CD4-positive, alpha-beta T cell treated with Interleukin-17A for 4 hours (primary cell): ENCODE measurements around the gene PDE7B.
"Not testable (repeated sequence)": the region's sequence is repeated elsewhere in the genome, so short reads cannot be mapped to it uniquely, and the experiment has no call there.

ENCODE experiments used
- DNase-seq: peaks from one replicate; pipeline ENCODE4 v3.0.0-alpha.2; 2020; ENCODE audit warnings: mixed read lengths

PDE7B gene

DNA sequence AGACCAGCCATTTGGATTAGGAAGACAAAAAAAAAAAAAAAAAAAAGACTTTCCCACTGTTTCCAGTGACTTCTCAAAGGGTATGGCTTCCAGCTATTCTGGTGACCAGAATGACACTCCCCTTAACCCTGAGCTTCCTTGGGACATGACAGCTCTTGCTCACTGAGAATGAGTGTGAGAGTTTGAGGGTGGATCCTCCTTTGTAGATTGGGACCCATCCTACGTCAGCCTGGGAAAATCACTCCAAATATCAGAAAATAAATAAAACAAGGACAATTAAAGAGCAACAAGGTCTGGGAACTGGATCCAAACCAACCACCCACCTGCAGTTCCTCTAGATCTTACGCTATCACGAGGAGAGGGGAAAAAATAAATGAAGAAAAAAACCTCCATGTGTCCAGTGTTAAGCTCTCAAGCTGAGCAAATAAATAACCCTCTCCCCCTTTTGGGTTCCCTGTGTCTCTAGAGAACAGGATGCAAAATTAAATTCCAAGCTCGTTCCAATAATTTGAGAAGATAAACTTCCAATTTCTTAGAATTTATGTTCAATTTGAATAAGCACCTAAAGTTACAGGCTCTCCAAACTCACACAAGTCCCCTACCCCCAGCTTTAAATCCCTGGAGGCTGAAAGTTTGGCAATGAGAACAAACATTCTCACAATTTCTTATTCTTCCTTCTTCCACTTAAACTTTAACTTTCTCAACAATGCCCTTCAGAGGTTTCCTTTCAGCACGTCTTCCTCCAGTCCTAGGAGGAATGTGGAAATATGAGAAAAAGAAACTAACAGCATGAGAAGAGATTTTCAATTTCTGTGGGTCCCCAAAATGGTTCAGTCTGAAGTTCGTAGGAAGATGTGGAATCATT lies 228.4 kb downstream of the PDE7B start:
- DNase-seq, result no peak

DNA sequence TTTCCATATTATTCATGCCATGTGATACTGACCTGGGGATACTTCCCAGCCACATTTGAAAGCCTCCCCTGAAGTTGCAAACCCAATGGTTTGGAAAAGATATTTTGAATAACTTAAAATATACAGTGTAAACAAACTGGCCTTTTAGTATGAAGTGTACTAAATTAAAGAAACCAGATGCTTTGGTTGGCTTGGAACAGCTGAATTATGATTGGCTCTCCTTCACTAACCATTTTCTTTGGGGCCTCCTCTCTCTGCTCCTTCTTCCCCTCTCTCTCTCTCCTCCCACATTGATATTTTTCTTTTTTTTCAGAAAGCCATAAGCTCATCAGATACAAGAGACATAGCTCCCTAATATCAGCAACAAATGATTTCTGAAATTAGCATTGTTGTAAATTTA lies 232.0 kb downstream of the PDE7B start:
- no peak for DNase-seq

DNA sequence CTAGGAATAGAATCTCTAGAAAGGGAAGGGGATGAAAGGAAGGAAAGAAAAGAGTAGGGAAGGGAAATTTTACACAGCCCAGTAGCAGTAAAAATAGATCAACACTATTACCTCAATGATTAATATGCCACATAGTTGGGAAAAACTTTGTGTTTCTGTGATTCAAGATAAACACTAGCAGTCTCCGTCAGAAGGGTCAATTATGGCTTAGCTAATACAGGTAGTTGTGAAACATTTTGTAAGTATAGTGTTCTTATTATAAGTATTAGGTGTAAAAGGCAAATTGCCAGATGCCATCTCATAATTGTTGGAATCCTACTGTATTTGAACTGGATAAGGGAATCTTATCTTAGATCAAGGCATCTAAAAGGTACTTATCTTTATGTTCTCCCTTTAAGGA lies 232.9 kb downstream of the PDE7B start:
- no peak for DNase-seq

DNA sequence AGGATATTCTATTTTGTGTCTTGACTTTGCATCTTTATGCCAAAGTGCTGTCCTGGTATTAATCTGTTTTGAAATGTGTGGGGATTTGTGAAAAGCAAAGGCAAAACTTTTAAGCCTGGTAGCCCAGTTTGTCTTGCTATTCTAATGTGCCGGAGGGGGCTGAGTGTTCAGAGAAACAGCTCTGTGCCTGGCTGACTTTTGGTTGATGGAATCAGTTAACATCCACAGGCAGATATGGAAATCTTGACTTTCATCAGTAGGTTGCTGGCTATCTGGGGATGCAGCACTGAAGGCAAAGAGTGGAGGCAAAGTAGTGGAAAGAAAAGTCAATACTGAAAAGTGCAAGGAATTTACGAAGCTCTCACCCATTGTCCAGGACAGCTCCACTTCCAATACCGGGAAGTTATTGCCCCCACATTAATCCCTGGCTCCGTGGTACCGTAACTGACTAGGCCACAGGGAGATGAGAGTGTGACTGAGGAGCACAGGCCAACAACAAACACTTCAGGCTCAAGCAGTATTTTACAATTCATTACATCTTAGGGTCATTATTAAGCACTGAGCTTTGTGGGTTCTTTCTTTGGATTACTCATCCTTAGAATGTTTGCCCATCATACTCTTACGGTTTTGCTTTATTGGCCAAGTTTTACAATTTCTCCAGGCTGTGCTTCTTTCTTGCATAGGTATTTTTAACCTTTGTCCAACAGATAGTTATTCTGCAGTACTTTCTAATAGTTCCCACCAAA lies 234.0 kb downstream of the PDE7B start:
- no peak for DNase-seq

DNA sequence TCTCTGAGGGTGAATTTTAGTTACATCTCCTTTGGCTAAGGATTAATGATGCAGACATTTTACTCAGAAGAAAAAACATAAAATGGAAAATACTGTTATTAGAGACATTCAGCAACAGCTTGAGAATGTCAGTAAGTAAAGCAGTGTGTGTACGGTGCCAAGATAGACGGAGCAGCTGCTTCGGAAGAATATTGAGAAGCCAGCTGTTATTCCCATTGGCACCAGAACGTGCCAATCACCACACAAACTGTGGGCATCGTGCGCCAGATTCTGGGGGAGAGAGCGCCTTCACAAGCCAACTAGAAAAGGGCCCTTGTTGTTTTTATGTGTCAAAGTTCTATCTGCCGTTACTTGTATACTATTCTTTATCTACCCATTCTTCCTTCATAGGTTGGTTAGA lies 235.2 kb downstream of the PDE7B start:
- no peak for DNase-seq

DNA sequence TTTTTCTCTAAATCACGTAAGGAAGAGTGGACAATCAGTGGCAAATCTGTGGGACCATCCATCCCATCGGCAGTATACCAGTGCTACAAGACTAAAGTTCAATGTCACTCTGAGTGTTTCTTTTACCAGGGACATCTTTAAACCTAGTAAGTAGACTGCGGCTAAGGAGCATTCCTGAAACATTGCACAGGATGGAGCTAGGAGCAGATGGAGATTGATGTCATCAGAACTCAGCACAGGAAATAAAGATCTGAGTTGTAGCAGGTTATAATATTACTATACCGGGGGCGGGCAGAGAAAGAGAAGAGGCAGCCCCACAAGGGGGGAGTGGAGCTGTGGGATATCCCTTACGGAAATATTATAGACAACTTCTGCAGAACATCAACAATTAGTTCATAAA lies 236.5 kb downstream of the PDE7B start:
- no peak for DNase-seq

DNA sequence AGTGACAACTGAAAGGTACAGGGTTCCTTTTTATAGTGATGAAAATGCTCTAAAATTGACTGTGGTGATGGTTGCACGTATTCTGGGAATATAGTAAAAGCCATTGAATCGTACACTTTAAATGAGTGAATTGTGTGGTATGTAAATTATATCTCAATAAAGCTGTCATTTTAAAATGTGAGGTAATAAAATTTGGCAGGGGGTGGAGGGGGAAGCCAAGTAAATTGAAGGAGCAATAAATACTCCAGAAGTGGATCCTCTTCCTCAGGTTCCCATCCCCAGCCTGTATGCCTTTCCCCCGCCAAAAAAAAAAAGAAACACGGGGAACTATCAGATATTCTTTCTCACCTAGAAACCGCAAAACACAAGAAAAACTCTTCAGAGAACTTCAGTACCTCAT lies 237.2 kb downstream of the PDE7B start:
- no peak for DNase-seq

DNA sequence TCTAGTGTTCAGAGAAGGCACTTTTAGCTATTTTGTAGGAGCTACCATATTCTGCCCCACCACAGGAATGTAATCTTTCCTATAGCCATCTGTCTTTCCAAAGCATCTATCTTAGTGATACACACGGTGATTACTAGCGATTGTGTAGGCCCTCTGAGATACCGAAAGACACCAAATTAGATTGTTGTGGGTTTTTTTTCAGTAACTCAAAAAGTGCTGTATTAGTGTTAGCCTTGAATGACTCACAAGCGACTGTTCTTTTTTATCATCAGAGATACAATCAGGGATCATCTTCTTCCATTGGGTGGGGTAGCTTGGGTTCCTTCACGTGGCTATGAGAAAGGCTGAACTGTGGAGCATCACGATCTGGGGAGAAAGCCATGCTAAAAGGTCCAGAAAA lies 238.4 kb downstream of the PDE7B start:
- no peak for DNase-seq

DNA sequence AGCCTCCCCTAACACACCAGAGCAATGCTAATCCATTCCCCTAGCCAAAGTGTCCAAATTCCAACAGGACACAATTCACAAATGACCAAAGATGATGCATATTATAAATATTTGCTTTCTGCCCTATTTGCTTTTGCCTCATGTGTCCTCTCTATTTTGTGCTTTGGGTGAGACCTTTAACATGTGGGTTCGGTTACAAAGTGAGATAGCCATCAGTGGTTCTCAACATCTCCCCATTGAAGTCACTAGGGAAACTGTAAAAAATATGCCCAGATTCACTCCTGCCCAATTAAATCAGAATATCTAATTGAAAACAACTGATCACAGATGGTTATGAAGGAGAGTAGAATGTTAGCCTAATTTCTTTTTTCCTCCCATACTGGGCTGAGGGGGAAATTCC lies 239.4 kb downstream of the PDE7B start:
- DNase-seq, result no peak

DNA sequence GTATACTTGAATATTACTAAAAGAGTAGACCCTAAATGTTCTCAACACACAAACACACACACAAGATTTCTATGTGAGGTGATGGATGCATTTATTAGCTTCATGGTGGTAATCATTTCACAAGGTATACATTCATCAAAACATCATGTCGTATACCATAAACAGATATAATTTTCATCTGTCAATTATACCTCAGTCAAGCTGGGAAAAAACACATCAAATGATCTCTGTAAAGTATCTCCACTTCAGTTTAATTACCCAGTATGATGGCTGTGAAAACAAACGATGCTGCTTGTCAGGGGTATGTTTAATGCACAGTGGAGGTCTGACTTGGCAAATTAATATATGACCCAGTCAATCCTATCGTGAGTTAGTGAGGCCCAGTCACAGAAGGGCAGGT lies 241.4 kb downstream of the PDE7B start:
- no peak for DNase-seq

DNA sequence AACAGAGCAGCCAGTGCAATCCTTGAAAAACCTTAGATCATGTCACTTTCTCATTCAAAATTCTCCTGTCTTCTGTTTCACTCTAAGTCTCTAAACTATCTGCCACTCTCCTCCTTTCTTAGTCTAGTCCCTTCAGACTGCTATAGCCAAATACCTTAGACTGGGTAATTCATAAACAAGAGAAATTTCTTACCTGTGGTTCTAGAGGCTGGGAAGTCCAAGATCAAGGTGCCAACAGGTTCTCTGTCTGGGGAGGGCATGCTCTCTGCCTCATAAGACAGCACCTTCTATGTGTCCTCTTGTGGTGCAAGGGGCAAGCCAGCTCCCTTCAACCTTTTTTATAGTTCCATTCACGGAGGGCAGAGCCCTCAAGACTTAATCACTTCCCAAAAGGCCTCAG lies 242.3 kb downstream of the PDE7B start:
- DNase-seq, result no peak

DNA sequence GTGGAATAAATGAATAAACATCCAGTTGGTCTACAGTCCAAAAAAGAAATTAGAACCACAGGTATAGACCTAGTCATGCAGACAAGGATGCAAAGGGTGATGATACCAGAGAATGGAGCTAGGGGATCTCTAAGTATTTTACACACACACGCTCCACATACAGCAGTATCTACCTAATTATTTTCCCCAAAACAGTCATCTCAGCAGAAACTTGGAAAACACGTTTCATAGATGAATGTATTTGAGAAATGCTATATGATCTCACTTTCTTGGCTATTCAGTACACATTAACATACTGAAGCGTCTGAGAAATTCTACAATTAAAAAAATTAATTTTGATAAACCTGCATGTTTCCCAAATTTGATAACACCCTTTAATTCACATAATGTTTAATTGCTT lies 243.3 kb downstream of the PDE7B start:
- no peak for DNase-seq

DNA sequence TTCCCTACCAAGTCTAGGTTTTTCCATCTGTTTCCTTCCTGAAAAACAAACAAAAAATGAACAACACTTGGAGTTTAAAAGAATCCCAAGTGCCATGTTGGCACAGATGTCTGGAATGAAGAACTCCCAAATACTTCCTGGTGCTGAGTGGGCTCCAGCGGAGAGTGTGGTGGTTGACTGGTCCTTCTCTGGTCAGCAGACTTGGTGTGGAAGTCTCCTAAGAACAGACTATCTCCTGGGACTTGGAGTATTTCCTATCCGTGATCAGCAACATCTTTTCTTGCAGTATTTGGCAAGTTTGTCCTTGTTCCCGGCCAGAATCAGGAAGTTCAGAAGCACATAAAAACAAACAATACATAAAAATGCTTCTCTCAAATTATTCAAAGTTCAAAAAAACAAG lies 244.5 kb downstream of the PDE7B start:
- no peak for DNase-seq

DNA sequence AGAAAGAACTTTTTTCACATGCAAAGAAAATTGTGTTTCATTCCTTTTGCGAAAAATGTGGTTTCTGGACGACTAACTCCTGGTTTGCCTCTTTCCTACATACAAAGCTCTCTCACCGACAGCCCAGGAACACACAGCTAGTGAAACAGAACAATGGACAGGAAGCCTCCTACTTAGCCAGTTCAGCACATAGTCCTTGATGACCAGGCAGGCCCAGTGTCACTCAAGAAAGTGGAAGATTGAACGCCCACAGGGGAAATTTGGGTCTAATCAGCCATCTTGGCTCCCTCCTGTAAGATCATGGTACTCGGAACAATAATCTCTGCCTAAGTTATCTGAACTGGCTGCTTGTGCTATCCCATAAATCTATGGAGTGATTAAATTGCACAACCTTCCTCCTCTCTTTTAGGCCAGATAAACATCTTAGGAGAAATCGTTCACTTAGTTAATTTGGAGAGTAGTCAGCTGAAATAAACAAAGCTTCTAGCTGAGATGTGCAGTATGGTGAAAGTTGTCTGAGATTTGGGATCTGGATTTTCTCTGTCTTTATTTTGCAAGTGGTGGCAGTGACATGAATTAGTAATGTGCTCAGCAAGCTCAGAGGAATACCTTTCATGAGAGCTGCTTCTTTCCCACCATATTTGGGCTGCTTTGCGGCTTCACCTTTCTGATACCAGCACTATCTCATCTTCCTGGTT lies 251.6 kb downstream of the PDE7B start:
- no peak for DNase-seq

DNA sequence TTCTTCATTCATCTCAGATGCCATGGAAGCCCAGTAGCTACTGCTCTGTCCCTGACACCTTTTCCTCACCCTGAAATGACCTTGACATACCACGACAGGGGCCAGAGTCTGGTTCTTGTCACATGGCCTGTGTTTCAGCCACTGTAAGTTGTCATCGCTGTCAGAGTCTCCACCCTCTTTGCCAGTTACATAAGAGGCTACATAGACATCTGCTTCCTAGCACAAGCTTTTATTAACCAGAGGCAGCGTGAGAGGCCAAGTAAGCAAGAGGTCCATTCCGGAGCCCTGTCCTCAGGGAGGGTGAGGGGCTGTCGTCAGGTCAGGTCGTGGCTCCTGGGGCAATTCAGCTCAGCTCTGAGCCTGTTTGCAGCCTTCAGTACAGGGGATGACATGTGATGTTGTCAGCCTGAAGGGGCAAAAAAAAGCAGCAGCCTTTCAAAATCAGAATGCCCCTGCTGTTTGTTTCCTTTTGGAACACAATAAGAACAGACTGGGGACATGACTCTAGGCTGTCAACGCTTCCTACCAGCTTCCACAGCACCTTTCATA lies 252.3 kb downstream of the PDE7B start:
- no peak for DNase-seq

DNA sequence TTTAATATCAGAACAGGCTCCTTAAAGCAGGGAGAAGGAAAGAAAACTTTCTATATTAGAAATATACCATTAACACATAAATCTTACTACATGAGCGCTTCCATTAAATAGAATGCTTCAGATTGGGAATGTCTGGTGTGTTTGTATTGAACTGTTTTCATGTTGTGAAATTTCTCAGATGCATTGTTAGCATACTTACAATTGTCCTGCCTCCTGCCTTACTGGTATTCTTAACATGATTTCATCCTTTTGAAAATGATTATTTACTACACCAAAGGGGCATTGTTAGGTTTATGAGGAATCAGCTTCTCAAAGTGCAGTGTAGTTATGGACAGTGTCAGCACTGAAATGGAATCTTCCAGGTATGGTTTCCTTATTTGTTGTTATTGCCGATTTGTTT lies 253.1 kb downstream of the PDE7B start:
- no peak for DNase-seq

DNA sequence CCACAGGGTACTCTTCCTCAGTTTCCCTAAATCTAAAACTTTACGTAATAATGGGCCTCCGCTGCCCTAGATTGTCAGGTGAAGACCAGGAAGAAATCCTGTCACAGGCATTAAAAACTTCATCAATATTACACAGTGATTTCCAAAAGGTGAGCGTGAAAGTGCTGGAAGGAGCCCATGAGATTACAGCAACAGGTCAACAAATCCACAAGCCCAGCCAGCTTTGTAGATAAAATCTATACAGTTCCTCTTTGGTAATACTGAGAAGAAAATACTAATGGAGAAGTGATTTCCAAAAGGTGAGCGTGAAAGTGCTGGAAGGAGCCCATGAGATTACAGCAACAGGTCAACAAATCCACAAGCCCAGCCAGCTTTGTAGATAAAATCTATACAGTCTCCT lies 254.3 kb downstream of the PDE7B start:
- not testable (repeated sequence) for DNase-seq

DNA sequence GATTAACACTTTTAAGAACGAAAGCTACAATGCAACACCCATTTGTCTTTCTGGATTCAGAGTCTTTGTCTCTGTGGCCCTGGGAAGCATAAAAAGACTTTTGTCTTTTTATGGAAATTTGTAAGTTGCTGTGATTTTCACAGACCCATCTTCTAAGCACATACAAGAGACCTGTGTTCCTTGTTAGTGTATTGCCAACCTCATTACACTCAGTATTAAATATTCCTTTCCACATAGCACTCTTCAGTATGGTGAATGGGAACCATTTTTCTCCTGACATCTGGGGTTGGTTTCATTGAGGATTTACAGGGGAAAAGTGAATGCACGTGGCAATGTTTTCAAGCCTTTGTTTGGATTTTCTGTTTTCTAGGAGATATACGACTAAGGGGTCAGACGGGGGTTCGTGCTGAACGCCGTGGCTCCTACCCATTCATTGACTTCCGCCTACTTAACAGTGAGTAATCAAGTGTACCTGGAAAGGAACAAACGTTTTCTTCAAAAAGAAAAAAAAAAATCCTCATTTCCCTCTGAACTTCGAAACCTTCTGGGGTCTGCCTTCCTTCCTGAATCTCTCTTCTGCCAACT lies 257.0 kb downstream of the PDE7B start:
- DNase-seq, result no peak

DNA sequence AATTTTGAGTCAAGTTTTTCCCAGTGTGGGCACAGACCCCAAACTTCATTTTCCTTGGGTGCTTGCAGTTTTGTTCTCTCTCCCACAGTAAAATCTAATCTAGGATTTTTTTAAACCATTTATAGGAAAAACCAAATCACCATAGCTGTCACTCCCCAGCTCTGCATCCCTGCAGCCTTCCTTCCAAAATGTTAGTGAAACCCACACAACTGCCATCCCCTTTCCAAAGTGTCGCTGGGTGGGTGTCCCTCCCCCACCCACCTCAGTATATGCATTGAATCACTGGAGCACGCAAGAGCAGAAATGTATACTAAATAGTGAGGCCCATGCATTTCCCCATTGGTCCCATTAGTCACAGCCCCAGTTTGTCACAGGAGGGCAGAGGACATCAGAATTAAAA lies 260.3 kb downstream of the PDE7B start:
- no peak for DNase-seq

DNA sequence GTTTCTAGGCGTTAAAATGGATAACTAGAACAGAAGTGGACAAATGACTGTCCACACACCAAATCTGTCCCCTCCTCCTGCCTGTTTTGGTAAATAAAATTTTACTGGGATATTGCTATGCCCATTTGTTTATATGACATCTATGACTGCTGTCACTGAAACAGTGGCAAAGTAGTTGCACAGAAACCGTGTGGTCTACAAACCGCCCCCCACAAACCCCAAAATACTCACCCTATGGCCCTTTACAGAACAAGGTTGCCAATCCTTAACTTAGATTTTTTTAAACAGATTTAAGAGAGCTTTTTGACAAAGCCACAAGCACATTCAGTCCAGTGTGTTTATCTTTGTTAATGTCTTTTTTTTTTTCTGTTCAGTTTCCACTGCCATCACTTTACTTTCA lies 260.8 kb downstream of the PDE7B start:
- no peak for DNase-seq

DNA sequence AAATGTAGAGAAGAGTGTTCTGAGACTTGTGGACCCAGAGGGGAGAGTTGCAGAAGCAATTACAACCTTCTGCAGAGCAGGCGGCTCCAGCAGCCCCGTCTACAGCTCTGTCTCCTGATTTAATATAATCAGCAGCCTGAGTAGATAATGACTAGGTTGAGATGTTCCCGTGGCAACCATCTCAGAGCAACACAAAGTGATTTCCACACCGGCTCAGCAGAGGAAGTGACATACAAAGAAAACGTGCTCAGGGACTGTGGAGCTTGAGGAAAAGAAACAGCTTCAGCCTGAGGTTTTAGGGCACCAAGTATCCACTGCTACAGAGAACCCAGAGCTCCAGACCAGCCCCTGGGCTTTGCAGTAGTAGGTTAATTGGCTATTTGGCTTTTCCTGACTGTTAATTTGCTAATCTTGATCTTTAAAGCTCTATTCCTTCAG lies 262.3 kb downstream of the PDE7B start:
- DNase-seq, result no peak

DNA sequence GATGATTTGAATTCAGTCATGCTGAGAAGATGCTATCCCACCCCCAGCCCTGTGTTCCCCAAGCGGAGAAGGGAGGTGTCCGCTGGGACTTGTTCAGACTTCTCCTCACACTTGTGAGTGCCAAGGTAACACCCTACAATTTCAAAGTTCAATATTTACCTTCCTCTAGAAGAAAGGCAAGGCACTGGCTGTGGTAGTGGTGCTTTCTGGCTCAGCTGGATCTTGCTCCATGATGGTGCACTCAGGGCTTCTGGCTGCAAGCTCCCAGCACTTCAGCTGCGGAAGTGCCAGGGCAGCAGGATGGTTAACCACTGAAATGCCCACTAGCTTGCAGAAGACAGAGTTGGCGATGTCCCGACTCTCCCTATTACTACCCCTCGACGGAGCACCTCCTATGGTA lies 263.2 kb downstream of the PDE7B start:
- DNase-seq, result no peak

DNA sequence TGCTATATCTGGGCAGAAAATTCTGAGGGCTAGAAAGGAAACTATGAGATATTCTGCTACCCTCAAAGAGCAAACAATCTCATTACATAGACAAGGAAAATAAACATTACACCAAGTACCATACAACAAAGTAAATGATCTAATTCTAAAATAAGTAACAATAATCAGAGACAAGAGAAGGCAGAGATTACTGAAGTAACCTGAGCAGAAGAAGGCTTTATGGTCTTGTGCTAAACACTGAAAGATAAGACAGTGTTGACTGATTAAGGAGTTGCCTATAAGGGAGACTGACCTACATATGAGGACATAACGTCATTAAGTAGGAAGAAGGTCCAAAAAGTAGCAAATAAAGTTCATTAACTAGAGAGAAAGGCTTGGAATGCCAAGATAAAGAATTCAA lies 264.4 kb downstream of the PDE7B start:
- no peak for DNase-seq
